ACC112 (cell line): ENCODE results near the gene TFAP2D.

Source experiments
- H2AFZ ChIP-seq: fragments of 200-600 bp; sonication (generic); one replicate; pipeline ENCODE4 v1.6.0; 2017; ENCODE audit warnings: antibody characterized with exemption, low read length; ENCODE audit not compliant: unreplicated experiment
- H3K27ac ChIP-seq: fragments of 200-600 bp; sonication (generic); 2 replicates; pipeline ENCODE4 v1.5.1; 2014; ENCODE audit warnings: low read depth, mild to moderate bottlenecking, antibody characterized with exemption, low read length, moderate library complexity
- H3K27me3 ChIP-seq: fragments of 200-600 bp; sonication (generic); 2 replicates; pipeline ENCODE4 v1.6.1; 2014; ENCODE audit warnings: mild to moderate bottlenecking, antibody characterized with exemption, low read length, moderate library complexity, mixed read lengths; ENCODE audit not compliant: insufficient read depth
- H3K36me3 ChIP-seq: fragments of 200-600 bp; sonication (generic); 2 replicates; pipeline ENCODE4 v1.6.1; 2016; ENCODE audit warnings: mild to moderate bottlenecking, antibody characterized with exemption, low read length, moderate library complexity, mixed read lengths; ENCODE audit not compliant: insufficient read depth
- H3K4me1 ChIP-seq: fragments of 200-600 bp; sonication (generic); one replicate; pipeline ENCODE4 v1.6.1; 2016; ENCODE audit warnings: low read length, mixed read lengths; ENCODE audit not compliant: insufficient read depth, unreplicated experiment, control insufficient read depth
- H3K4me3 ChIP-seq: fragments of 200-600 bp; sonication (generic); 2 replicates; pipeline ENCODE4 v1.5.1; 2014; ENCODE audit warnings: mild to moderate bottlenecking, low read depth, low read length
- H3K79me2 ChIP-seq: fragments of 200-600 bp; sonication (generic); one replicate; pipeline ENCODE4 v1.6.0; 2016; ENCODE audit warnings: low read length; ENCODE audit not compliant: control insufficient read depth, unreplicated experiment, insufficient read depth

TFAP2D gene

DNA sequence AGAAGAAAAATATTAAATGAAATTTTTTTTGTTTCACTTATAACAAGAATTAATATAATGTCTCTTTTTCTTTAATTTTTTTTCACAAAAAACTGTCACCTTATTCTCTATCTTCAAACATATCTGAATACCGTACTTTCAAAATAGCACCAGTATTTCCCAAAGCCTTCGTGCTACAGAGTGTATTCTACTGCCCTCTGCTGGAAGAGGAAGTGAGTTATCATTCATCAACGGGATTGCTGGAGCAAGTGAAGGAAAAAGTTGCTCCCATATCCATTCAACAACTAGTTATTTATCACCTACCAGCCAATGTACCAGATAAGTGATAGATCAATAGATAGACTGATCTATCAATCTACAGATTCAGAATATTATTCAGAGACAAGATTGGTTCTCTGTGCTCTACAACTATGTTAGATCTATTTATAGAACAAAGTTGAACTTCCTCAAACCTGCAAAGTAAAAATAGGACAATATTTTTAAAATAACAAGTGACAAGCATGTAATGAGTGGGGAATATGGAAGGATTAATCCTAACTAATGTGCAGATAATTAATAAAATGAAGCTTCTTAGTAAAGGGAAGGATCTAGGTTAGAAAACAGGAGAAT is 78.7 kb downstream of the TFAP2D start:
- Histone ChIP-seq H3K79me2 (no peaks in the 10 kb centered on the region), H3K27me3 (no peaks in the 10 kb centered on the region), H3K36me3 (no peaks in the 10 kb centered on the region), H3K4me3 (no peak overlapping the region), H3K27ac (no peak overlapping the region), H2AFZ (no peak overlapping the region), H3K4me1 (no peaks in the 10 kb centered on the region)

DNA sequence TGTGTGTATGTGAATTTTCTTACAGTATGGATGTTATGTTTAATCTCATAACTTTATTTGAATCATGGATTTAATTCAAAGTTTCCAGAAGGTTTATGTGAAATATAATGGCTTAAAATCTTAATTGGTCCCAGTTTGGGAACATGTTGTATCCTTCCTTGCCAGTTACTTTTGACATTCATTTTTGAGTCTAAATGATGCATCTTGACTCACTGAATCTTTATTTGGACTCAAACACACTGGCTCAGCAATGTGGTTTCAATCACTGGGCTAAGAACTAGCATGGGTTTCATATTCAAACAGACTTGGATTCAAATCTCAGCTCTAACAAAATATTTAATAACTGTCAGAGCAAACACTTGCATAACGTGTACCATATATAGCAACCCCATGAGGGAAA is 79.4 kb downstream of the TFAP2D start:
- no peaks in the 10 kb centered on the region for H3K4me1 ChIP-seq
- H3K79me2 ChIP-seq = no peaks in the 10 kb centered on the region
- H3K27ac ChIP-seq = no peak overlapping the region
- H3K4me3 ChIP-seq = no peak overlapping the region
- H2AFZ ChIP-seq = no peak overlapping the region
- H3K36me3 ChIP-seq = no peaks in the 10 kb centered on the region
- H3K27me3 ChIP-seq = no peaks in the 10 kb centered on the region

DNA sequence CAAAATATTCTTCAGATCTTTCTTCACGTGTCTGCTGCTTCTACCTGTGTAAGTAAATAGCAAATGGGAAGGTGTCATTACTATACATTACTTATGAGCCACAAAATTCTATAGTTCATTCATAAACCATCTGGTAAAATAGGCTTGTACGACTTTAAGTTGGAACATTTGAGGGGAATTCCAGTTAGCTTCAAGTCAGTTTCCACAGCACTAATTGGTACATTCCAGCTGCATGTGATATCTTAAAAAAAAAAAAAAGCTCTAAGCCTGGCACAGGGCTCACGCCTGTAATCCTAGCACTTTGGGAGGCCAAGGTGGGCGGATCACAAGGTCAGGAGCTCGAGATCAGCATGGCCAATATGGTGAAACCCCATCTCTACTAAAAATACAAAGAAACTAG is 82.2 kb downstream of the TFAP2D start:
- H3K27me3 ChIP-seq = no peaks in the 10 kb centered on the region
- H3K27ac ChIP-seq = no peak overlapping the region
- H2AFZ ChIP-seq = no peak overlapping the region
- H3K36me3 ChIP-seq = no peaks in the 10 kb centered on the region
- H3K4me1 ChIP-seq = no peaks in the 10 kb centered on the region
- H3K79me2 ChIP-seq = no peaks in the 10 kb centered on the region
- no peak overlapping the region for H3K4me3 ChIP-seq

DNA sequence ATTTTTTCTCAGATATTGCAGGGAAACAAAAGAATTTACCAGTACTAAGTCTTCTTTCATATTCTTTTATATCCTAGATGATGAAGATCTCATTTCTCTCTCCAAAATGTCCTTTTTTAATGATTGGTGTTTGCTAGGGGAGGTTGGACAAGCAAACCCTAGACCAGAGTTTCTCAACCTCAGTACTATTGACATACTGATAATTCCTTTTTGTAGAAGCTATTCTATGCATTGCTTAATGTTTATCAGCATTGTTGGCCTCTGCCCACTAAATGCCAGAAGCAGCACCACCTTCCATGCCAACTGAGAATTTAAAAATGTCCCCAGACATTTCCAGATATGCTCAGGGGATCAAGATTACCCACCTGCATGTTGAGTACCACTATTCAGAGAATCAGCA is 91.0 kb downstream of the TFAP2D start:
- Histone ChIP-seq H3K4me1 (no peaks in the 10 kb centered on the region), H3K4me3 (no peak overlapping the region), H3K27me3 (peaks cover 5% of the 10 kb centered on the region; the same call in 1 of the 2 replicates), H3K36me3 (no peaks in the 10 kb centered on the region), H3K27ac (no peak overlapping the region), H2AFZ (no peak overlapping the region), H3K79me2 (no peaks in the 10 kb centered on the region)

DNA sequence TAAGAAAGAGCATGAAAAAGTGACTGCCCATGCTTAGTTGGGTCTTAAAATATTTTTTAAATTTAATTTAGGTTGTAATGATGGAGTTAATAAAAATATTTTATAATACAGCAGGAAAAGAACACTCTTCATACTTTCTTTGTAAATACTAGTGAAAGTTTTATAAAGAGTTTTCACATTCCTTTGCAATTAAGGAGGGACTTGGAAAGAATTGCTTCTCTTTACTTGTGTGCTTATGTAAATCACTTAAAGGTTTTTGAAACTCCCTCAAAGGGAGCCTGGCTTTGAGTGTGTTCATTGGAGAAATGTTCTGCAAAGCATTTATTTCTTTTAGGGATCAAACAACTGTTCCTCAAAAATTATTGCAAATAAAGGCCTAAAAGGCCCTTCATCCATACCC is 93.7 kb downstream of the TFAP2D start:
- H3K4me3 ChIP-seq = no peak overlapping the region
- no peaks in the 10 kb centered on the region for H3K36me3 ChIP-seq
- no peaks in the 10 kb centered on the region for H3K79me2 ChIP-seq
- no peaks in the 10 kb centered on the region for H3K4me1 ChIP-seq
- no peak overlapping the region for H2AFZ ChIP-seq
- no peak overlapping the region for H3K27ac ChIP-seq
- H3K27me3 ChIP-seq = peaks cover 5% of the 10 kb centered on the region; the same call in 1 of the 2 replicates

DNA sequence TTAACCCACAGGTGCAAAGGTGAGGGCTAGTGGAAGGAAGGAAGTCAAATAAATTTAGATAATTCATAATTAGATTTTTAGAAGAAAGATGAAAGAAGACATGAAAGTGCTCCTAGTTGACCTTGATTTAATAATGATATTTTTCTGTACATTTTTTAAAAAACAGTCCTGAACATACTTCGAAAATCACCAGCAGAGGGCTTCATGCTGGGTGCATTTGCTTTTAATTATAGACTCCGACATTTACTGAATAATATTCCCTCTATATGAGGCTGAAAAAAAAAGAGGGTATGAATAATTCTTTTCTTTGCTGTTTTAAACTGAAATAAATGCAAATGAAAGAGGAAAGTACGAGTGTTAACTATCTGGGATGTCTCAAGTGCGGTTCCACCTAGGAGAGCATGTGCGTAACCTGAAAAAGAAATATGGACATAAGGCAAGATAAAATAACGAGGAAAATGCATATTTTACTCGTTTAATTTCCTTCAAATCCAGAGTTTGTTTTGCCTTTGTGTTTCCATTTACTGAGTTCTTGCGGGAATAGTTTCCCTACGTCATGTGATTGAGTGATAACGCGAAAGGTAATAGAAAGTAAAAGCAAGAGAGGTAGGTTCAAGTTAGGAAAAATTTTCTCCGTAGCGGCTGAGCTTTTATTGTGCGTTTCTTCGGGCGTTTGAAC is 102.2 kb downstream of the TFAP2D start:
- Histone ChIP-seq H3K36me3 (no peaks in the 10 kb centered on the region), H3K79me2 (no peaks in the 10 kb centered on the region), H2AFZ (peak overlapping the region; percentile 98), H3K4me3 (peak overlapping the region; percentile 95), H3K4me1 (no peaks in the 10 kb centered on the region), H3K27me3 (peaks cover 49% of the 10 kb centered on the region), H3K27ac (no peak overlapping the region)

DNA sequence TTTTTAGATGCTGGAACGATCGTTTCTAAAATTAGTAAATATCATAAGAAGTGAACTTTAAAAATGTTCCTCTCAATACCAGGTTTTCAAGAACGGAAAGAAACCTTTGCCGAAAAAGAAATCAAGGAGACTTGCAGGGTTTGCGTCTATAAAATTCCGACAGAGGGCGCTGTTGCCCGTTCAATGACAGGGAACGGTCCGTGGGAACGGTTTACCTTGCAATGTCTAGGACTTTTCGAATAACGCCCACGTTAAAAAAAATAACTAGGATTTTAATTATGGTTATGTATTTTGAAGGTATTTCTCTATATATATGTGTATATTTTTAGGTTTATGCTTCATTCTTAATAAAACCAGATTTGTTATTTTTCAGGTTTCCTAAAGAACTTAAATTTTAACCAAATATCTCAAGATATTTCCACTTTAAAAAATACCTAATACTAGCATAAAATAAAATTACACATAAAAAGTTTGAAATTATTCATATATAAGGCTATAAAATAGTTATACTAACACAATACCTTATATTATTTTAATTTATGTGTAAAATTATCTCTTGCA is 102.9 kb downstream of the TFAP2D start:
- Histone ChIP-seq H3K36me3 (no peaks in the 10 kb centered on the region), H3K27me3 (peaks cover 55% of the 10 kb centered on the region), H2AFZ (peak overlapping the region; percentile 98)

DNA sequence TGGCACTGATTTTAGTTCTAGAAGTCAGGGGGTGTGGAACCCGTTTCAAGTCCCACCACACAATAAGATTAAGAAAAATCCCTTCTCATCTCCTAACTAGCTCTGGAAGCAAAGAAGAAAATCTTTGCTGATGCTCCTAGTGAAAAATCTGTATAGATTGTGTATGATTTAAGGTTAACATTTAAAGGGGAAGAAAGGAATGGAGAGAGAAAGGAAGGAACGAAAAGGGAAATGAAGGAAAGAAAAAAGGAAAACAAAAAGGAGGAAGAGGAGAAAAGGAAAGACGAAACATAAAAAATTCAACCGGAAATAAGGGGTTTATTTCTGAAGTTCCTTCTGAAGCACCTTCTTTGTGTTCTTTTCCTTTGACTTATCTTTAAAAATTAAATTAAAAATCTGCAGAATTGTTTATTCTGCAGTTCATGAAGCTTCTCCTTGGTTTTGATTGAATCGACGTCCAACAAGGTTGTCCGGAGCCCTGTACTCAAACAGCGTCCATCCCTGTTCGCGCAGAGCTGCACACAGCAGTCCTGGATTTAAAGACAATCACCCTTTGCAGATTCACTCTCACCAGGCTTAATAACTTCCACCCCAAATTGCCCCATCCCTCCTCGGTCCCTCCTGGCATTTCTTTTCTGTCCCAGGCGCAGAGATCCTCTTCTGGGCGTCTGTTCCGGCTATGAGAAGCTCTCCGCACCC is 103.8 kb downstream of the TFAP2D start:
- Histone ChIP-seq H2AFZ (no peak overlapping the region), H3K79me2 (no peaks in the 10 kb centered on the region), H3K27me3 (peaks cover 63% of the 10 kb centered on the region), H3K36me3 (no peaks in the 10 kb centered on the region), H3K27ac (no peak overlapping the region), H3K4me3 (no peak overlapping the region), H3K4me1 (no peaks in the 10 kb centered on the region)

More for the DNA sequence above, 102.9 kb downstream of the TFAP2D start:
- Histone ChIP-seq H3K4me1 (no peaks in the 10 kb centered on the region), H3K27ac (no peak overlapping the region), H3K79me2 (no peaks in the 10 kb centered on the region), H3K4me3 (peak overlapping the region; percentile 95)

DNA sequence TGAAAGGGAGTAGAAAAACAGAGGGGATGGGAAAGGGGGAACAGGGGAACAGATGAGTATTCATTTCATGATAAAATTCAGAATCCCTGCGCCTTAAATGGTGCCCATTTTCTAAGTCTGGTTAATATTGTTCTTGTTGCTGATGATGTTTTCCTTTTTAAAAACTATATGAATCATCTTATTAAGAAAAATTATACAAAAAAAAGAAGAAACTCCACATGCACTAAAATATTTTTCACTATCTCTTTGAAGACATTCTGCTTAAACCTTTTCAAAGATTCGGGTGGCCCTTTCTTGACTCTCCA is 104.3 kb downstream of the TFAP2D start:
- Histone ChIP-seq H3K4me1 (no peaks in the 10 kb centered on the region), H3K4me3 (no peak overlapping the region), H3K27me3 (peaks cover 68% of the 10 kb centered on the region), H3K27ac (no peak overlapping the region), H2AFZ (no peak overlapping the region), H3K79me2 (no peaks in the 10 kb centered on the region), H3K36me3 (no peaks in the 10 kb centered on the region)

DNA sequence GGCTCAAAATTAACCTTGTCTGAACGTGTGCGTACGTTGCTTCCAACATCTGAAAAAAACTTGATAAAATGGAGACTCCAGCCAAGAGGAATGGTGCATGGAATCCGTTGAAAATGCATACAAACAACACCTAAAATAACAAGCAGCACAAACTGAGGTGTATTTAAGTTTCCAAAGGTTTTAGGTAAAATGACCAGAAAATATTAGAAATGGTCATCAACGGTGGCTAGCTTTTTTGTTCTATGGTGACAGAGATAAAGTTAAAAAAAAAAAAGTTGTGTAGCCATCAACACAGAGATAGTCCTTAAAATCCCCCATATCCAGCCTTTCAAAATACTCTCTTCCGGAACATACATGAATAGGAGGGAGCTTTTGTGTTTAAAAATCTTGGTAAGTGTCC is 104.7 kb downstream of the TFAP2D start:
- H3K79me2 ChIP-seq = no peaks in the 10 kb centered on the region
- no peak overlapping the region for H2AFZ ChIP-seq
- no peak overlapping the region for H3K4me3 ChIP-seq
- peaks cover 72% of the 10 kb centered on the region for H3K27me3 ChIP-seq
- no peak overlapping the region for H3K27ac ChIP-seq
- H3K36me3 ChIP-seq = no peaks in the 10 kb centered on the region
- H3K4me1 ChIP-seq = no peaks in the 10 kb centered on the region
